Hindlimb muscle (tissue), 1 donor: ENCODE results near the gene DGKD. TPM values are rescaled to one million over a fixed set of nuclear protein-coding genes. Genes with fewer than 3 reads are reported as not detected.

ENCODE experiments used
- DNase-seq: peaks from one replicate; pipeline ENCODE4 v3.0.0-alpha.2; 2013
- polyA plus RNA-seq: library from polyadenylated mRNA; unstranded; fragments of 120-200 nt; gene quantifications from one replicate; pipeline ENCODE4 v1.2.1, GENCODE V29; 2013; ENCODE audit not compliant: insufficient read length

DGKD gene
- polyA plus RNA-seq, 1 donor = 26.1 TPM

DNA sequence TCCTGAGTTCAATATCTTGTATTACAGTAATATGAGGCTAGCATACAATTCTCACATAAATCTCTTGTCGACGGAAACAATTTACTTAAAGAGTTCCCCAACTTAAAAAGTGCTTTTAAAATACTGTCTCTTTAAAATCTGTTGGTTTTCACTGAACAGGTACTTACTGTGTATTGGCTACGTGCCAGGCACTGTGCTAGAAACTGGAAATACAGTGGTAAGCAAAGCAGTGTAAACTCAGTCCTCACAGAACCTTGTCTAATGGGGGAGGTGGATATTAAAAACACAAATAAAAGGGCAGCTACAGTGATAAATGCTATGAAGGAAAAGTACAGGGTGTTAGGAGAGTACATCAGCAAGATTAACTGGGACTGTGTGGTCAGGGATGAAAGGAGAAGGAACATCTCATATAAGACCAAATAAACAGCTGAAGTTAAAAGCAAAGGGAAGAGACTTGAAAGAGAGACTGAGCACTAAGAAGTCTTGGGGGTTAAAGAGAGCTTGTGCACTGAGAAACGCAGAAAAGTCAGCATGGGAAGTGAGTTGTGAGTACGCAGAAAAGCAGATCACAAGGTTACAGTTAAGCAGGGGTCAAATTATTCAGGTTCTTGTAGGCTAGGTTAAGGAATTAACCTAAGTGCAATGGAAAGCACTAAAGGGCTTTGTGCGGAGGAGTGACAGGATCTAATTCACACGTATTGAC is 159.8 kb downstream of the DGKD start:
- no peak for DNase-seq

GRCh38 chr2:233519787-233520611 is 165.7 kb downstream of the DGKD start:
- DNase-seq = no peak

Other genes starting within 250 kb of the DGKD start
- 18.9 TPM for gene ATG16L1, start 102.8 kb upstream of the DGKD start, polyA plus RNA-seq
- 0.22 TPM for gene SAG, start 46.7 kb upstream of the DGKD start, polyA plus RNA-seq
- gene USP40, start 212.3 kb downstream of the DGKD start, polyA plus RNA-seq = 26.7 TPM